Ascending aorta (tissue), 2 donors: ENCODE measurements around the gene RBM26. TPM values are rescaled to one million over a fixed set of nuclear protein-coding genes. Genes with fewer than 3 reads are reported as not detected.

Experiments used
- DNase-seq, 2 donors: peaks; one replicate each; pipeline ENCODE4 v3.0.0-alpha.2; 2019; ENCODE audit warnings: low spot score in 2 of 2
- H3K27ac ChIP-seq, 2 donors: fragments of 200-600 bp; sonication (generic); one replicate each; pipeline ENCODE4 v1.5.1; 2016 to 2017; ENCODE audit warnings: mild to moderate bottlenecking in 1 of 2
- H3K27me3 ChIP-seq: fragments of 200-600 bp; sonication (generic); one replicate; pipeline ENCODE4 v1.5.1; 2017
- H3K36me3 ChIP-seq, 2 donors: fragments of 200-600 bp; sonication (generic); one replicate each; pipeline ENCODE4 v1.5.1; 2016
- H3K4me1 ChIP-seq, 2 donors: fragments of 200-600 bp; sonication (generic); one replicate each; pipeline ENCODE4 v1.5.1; 2016 to 2017; ENCODE audit warnings: mild to moderate bottlenecking in 1 of 2
- H3K4me3 ChIP-seq, 2 donors: fragments of 200-600 bp; sonication (generic); one replicate each; pipeline ENCODE4 v1.5.1; 2016 to 2017; ENCODE audit warnings: mild to moderate bottlenecking in 1 of 2
- H3K9me3 ChIP-seq, 2 donors: fragments of 200-600 bp; sonication (generic); one replicate each; pipeline ENCODE4 v1.5.1; 2016
- intact Hi-C: fragments of 100-400 bp; cut with DNase I; formaldehyde crosslinking; loops from one replicate; pipeline ENCODE4 v1.15.1; 2023
- total RNA-seq: library from RNA; depleted of rRNA; stranded (reverse); fragments of >200 nt; gene quantifications from one replicate; pipeline ENCODE4 v1.1.0, GENCODE V29; 2016
- TF ChIP-seq, protein P1 (sequence below), 3 experiments: fragments of 200-600 bp in 2 of 3; fragments of 450-650 bp in 1 of 3; sonication (generic) in 2 of 3; IDR thresholded peaks; one replicate each; pipeline ENCODE4 v1.5.1; 2016 to 2019; ENCODE audit warnings: antibody characterized with exemption in 3 of 3, mild to moderate bottlenecking in 1 of 3, moderate library complexity in 1 of 3

The RBM26 gene
- total RNA-seq, 1 donor from 2014 or later: 12.8 TPM

DNA sequence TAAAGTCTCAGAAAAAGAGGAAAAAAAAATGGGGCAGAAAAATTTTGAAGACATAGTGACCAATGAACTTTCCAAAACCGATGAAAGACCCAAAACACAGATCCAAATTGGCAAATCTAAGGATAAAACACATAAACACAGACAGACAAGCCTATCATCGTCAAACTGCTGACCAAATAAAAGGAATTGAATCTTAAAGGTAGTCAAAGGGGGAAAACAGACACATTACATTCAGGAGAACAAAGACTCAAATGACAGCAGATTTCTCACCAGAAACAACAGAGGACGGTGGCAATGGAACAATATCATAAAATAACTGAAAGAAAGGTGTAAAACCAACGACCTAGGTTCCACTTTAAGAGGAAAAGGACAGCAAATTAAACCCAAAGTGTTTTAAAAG is 10.2 kb downstream of the RBM26 start:
- no peak for DNase-seq
- Histone ChIP-seq H3K9me3 (peaks cover 0 to 11% of the 10 kb centered on the region in 2 donors), H3K27ac (no peak overlapping the region), H3K4me3 (no peak overlapping the region), H3K36me3 (peaks cover 0 to 28% of the 10 kb centered on the region in 2 donors), H3K27me3 (no peaks in the 10 kb centered on the region), H3K4me1 (peaks cover 0 to under 1% of the 10 kb centered on the region in 2 donors)
- intact Hi-C loops: no loop called here
- TF ChIP-seq, protein P1, sequence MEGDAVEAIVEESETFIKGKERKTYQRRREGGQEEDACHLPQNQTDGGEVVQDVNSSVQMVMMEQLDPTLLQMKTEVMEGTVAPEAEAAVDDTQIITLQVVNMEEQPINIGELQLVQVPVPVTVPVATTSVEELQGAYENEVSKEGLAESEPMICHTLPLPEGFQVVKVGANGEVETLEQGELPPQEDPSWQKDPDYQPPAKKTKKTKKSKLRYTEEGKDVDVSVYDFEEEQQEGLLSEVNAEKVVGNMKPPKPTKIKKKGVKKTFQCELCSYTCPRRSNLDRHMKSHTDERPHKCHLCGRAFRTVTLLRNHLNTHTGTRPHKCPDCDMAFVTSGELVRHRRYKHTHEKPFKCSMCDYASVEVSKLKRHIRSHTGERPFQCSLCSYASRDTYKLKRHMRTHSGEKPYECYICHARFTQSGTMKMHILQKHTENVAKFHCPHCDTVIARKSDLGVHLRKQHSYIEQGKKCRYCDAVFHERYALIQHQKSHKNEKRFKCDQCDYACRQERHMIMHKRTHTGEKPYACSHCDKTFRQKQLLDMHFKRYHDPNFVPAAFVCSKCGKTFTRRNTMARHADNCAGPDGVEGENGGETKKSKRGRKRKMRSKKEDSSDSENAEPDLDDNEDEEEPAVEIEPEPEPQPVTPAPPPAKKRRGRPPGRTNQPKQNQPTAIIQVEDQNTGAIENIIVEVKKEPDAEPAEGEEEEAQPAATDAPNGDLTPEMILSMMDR (IDR thresholded peaks at IDR 0.05): no peak

DNA sequence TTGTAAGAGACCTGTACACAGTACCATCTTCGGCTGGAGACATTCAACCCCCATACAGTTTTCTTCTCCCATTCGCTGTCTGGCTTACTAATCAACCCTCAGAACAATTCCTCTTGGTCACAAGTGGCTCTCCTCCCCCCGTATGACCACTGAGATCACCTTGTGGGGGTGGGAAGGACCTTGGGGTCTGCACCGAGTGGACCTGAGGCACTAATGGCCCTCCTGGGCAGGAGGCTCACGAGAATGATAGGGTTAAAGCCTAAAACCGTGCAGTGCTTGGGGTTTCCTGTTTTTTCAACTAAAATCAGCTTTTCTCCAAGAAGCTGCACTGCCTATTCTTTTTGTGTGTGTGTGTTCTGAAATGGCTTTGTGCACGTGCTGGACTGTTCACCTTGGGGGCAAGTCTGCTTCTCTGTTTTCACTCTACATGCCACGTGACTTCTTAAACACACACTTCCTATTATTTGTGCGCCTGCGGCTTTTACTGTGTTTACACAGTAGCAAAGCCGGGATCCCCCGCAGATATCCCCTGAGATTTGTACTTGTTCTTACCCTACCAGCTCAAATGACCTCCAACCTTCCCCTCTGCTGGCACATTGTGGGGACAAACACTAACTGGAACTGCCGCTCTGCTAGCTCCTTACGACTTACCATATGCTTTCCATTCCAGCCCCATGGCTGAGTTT is 12.3 kb downstream of the RBM26 start:
- no peak for DNase-seq
- Histone ChIP-seq H3K27me3 (no peaks in the 10 kb centered on the region), H3K9me3 (peaks cover 0 to 11% of the 10 kb centered on the region in 2 donors), H3K4me3 (no peak overlapping the region), H3K36me3 (peaks cover 0 to 19% of the 10 kb centered on the region in 2 donors), H3K4me1 (no peaks in the 10 kb centered on the region), H3K27ac (no peak overlapping the region)
- intact Hi-C loops: no loop called here
- TF ChIP-seq, protein P1 (IDR thresholded peaks at IDR 0.05): no peak

GRCh38 chr13:79392882-79393563 is 13.0 kb downstream of the RBM26 start:
- TF ChIP-seq, protein P1 (IDR thresholded peaks at IDR 0.05): no peak
- Histone ChIP-seq H3K4me3 (no peak overlapping the region), H3K27ac (no peak overlapping the region), H3K9me3 (peaks cover 0 to 11% of the 10 kb centered on the region in 2 donors), H3K36me3 (peaks cover 0 to 18% of the 10 kb centered on the region in 2 donors), H3K4me1 (no peaks in the 10 kb centered on the region), H3K27me3 (no peaks in the 10 kb centered on the region)
- intact Hi-C loops: no loop called here
- no peak for DNase-seq

DNA sequence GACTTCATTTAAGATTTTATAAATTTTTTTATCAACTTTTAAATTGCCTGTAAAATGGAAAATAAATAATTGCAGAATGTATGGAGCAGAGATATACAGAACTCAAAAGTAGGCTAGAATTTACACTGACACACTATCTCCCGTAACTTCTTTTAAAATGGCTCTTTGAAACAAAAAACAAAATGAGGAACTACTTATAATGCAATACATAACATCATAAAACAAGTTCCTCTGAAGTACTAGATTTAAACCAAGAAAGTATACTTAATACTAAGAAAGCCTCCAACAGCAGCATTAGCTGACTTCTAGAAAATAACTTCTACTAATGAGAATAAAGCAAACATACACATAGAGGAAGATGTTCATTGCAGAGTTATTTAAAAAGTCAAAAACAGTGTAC is 17.0 kb downstream of the RBM26 start:
- Histone ChIP-seq H3K9me3 (no peaks in the 10 kb centered on the region), H3K36me3 (no peaks in the 10 kb centered on the region), H3K4me1 (peaks cover 0 to 2% of the 10 kb centered on the region in 2 donors), H3K27me3 (no peaks in the 10 kb centered on the region), H3K4me3 (no peak overlapping the region), H3K27ac (no peak overlapping the region)
- TF ChIP-seq, protein P1 (IDR thresholded peaks at IDR 0.05): no peak
- intact Hi-C loops: no loop called here
- DNase-seq: no peak

- DNase-seq: no peak
- Histone ChIP-seq H3K9me3 (no peaks in the 10 kb centered on the region), H3K27ac (no peak overlapping the region), H3K27me3 (no peaks in the 10 kb centered on the region), H3K4me3 (no peak overlapping the region), H3K36me3 (no peaks in the 10 kb centered on the region), H3K4me1 (peaks cover 0 to 2% of the 10 kb centered on the region in 2 donors)
- intact Hi-C loops: no loop called here
- TF ChIP-seq, protein P1 (IDR thresholded peaks at IDR 0.05): no peak
Measured at GRCh38 chr13:79387853-79388252, 18.2 kb downstream of the RBM26 start.
